ENCODE results near the gene SPRYD4. TPM values are rescaled to one million over a fixed set of nuclear protein-coding genes. Genes with fewer than 3 reads are reported as not detected.

Gene SPRYD4
- total RNA-seq, 1 donor from 2014 or later = 2.1 TPM

DNA sequence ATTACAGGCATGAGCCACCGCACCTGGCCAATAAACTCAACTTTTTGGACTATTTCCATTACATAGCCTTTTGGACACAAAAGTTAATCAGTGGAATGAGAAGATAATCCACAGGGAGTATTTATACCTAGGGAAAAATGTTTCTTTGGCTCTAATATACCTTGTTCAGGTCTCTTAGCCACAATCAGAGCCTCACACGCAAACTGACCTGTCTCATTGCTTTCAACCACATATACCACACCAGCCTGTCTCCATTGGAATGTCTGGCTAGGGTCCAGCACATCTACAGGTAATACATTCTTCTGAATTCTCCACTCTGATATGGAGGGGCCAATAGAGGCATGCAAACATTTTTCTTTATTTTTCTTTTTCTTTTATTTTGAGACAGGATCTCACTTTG, 49.5 kb downstream of the SPRYD4 start:
- Histone ChIP-seq H3K9ac (ENCODE audit: low read depth in 1 of 3, low read length in 3 of 3) (no peak overlapping the region), H3K4me1 (ENCODE audit: control insufficient read depth in 3 of 3, insufficient read depth in 3 of 3, low read length in 3 of 3) (peaks cover 3 to 7% (median 4%) of the 10 kb centered on the region in 3 donors)

DNA sequence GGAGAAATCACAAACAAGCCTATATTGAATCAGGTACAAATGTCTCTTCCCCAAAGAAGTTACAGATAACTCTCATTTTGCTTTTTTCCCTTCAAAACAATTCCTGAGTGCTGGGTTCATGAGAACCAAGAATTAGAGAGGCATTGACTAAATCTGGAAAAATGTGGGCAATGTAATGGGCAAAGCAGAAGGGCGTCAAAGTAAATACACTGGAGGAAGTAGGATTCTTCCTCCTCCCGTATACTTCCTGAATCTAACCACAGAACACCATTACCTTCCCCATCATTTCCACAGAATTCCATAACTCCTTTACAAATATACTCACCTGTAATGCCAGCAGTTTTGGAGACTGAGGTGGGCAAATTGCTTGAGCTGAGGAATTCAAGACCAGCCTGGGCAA, 50.2 kb downstream of the SPRYD4 start:
- no peak overlapping the region for H3K4me3 ChIP-seq (ENCODE audit: low read length in 3 of 3)
- no peaks in the 10 kb centered on the region for H3K36me3 ChIP-seq (ENCODE audit: control insufficient read depth in 3 of 3, insufficient read depth in 3 of 3, low read length in 3 of 3)
- no peaks in the 10 kb centered on the region for H3K9me3 ChIP-seq (ENCODE audit: control insufficient read depth in 3 of 3, low read length in 3 of 3)
- no peak overlapping the region for H3K9ac ChIP-seq (ENCODE audit: low read depth in 1 of 3, low read length in 3 of 3)
- peaks cover 3 to 10% (median 5%) of the 10 kb centered on the region in 3 donors for H3K4me1 ChIP-seq (ENCODE audit: control insufficient read depth in 3 of 3, insufficient read depth in 3 of 3, low read length in 3 of 3)
- H3K27ac ChIP-seq (ENCODE audit: low read depth, low read length) = no peak overlapping the region
- no peaks in the 10 kb centered on the region for H3K27me3 ChIP-seq (ENCODE audit: control insufficient read depth in 3 of 3, insufficient read depth in 3 of 3, low read length in 3 of 3)

More for the DNA sequence above, 49.5 kb downstream of the SPRYD4 start:
- Histone ChIP-seq H3K9me3 (ENCODE audit: control insufficient read depth in 3 of 3, low read length in 3 of 3) (no peaks in the 10 kb centered on the region), H3K4me3 (ENCODE audit: low read length in 3 of 3) (no peak overlapping the region), H3K27me3 (ENCODE audit: control insufficient read depth in 3 of 3, insufficient read depth in 3 of 3, low read length in 3 of 3) (no peaks in the 10 kb centered on the region), H3K27ac (ENCODE audit: low read depth, low read length) (no peak overlapping the region), H3K36me3 (ENCODE audit: control insufficient read depth in 3 of 3, insufficient read depth in 3 of 3, low read length in 3 of 3) (no peaks in the 10 kb centered on the region)

DNA sequence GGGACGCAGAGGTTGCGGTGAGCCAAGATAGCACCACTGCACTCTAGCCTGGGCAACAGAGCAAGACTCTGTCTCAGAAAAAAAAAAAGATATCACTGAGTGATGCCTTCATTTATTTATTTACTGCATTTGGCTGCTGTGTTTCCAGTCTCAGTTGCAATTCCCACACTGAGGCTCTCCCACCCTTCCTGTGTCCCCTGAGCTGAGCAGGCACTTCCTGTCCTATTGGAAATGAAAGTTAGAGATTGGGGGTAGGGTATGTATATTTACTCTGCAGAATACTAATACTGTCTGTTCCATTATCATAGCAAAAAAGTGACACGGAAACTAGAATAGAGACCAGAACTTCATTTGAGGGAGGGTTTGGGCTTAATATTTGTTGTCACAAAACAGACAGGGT, 51.7 kb downstream of the SPRYD4 start:
- H3K4me3 ChIP-seq (ENCODE audit: low read length in 3 of 3) = peak overlapping the region in 1 of 3 donors; percentile 76
- no peaks in the 10 kb centered on the region for H3K27me3 ChIP-seq (ENCODE audit: control insufficient read depth in 3 of 3, insufficient read depth in 3 of 3, low read length in 3 of 3)
- peak overlapping the region in 2 of 3 donors; percentile 36 to 68 for H3K9ac ChIP-seq (ENCODE audit: low read depth in 1 of 3, low read length in 3 of 3)
- H3K9me3 ChIP-seq (ENCODE audit: control insufficient read depth in 3 of 3, low read length in 3 of 3) = no peaks in the 10 kb centered on the region
- peak overlapping the region; percentile 72 for H3K27ac ChIP-seq (ENCODE audit: low read depth, low read length)
- no peaks in the 10 kb centered on the region for H3K36me3 ChIP-seq (ENCODE audit: control insufficient read depth in 3 of 3, insufficient read depth in 3 of 3, low read length in 3 of 3)
- peaks cover 3 to 14% (median 3%) of the 10 kb centered on the region in 3 donors for H3K4me1 ChIP-seq (ENCODE audit: control insufficient read depth in 3 of 3, insufficient read depth in 3 of 3, low read length in 3 of 3)

DNA sequence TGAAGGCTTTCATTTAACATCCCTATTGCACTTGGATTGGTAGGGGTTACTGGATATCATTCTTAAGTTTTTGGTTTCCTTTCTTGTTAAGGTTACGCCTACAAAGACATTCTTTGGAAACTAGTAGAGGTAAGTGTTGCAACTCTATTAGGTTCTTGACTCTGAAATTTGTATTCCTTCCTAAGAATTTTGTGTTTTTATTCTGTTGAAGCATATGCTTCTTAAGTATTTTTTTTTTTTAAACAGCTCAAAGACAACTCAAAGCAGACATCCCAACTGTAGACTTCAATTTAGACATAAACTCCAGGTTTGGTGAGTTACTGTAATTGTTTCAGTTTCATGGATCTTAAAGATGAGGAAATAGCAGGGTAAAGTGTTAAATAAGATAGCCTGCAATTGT, 52.1 kb downstream of the SPRYD4 start:
- peaks cover 3 to 14% (median 3%) of the 10 kb centered on the region in 3 donors for H3K4me1 ChIP-seq (ENCODE audit: control insufficient read depth in 3 of 3, insufficient read depth in 3 of 3, low read length in 3 of 3)
- peak overlapping the region; percentile 72 for H3K27ac ChIP-seq (ENCODE audit: low read depth, low read length)
- peak overlapping the region in 2 of 3 donors; percentile 74 to 76 for H3K4me3 ChIP-seq (ENCODE audit: low read length in 3 of 3)
- H3K9ac ChIP-seq (ENCODE audit: low read depth in 1 of 3, low read length in 3 of 3) = peak overlapping the region in 2 of 3 donors; percentile 36 to 68
- no peaks in the 10 kb centered on the region for H3K9me3 ChIP-seq (ENCODE audit: control insufficient read depth in 3 of 3, low read length in 3 of 3)
- H3K36me3 ChIP-seq (ENCODE audit: control insufficient read depth in 3 of 3, insufficient read depth in 3 of 3, low read length in 3 of 3) = no peaks in the 10 kb centered on the region
- H3K27me3 ChIP-seq (ENCODE audit: control insufficient read depth in 3 of 3, insufficient read depth in 3 of 3, low read length in 3 of 3) = no peaks in the 10 kb centered on the region

DNA sequence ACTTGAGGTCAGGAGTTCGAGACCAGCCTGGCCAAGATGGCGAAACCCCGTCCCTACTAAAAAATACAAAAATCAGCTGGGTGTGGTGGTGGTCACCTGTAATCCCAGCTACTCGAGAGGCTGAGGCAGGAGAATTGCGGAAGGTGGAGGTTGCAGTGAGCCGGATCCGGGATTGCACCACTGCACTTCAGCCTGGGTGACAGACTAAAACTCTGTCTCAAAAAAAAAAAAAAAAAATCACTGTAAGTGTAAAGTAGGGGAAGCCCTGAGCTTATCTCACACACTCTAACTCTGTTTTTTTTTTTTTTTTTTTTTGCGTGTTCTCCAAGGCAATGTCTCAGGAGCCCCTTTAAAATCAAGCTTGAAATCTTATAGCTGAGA, 52.8 kb downstream of the SPRYD4 start:
- Histone ChIP-seq H3K27me3 (ENCODE audit: control insufficient read depth in 3 of 3, insufficient read depth in 3 of 3, low read length in 3 of 3) (no peaks in the 10 kb centered on the region), H3K27ac (ENCODE audit: low read depth, low read length) (peak overlapping the region; percentile 72), H3K4me3 (ENCODE audit: low read length in 3 of 3) (peak overlapping the region; percentile 61 to 76 (median 74)), H3K9me3 (ENCODE audit: control insufficient read depth in 3 of 3, low read length in 3 of 3) (no peaks in the 10 kb centered on the region), H3K36me3 (ENCODE audit: control insufficient read depth in 3 of 3, insufficient read depth in 3 of 3, low read length in 3 of 3) (no peaks in the 10 kb centered on the region), H3K9ac (ENCODE audit: low read depth in 1 of 3, low read length in 3 of 3) (peak overlapping the region; percentile 77 to 83 (median 79)), H3K4me1 (ENCODE audit: control insufficient read depth in 3 of 3, insufficient read depth in 3 of 3, low read length in 3 of 3) (peaks cover 3 to 14% (median 3%) of the 10 kb centered on the region in 3 donors)

DNA sequence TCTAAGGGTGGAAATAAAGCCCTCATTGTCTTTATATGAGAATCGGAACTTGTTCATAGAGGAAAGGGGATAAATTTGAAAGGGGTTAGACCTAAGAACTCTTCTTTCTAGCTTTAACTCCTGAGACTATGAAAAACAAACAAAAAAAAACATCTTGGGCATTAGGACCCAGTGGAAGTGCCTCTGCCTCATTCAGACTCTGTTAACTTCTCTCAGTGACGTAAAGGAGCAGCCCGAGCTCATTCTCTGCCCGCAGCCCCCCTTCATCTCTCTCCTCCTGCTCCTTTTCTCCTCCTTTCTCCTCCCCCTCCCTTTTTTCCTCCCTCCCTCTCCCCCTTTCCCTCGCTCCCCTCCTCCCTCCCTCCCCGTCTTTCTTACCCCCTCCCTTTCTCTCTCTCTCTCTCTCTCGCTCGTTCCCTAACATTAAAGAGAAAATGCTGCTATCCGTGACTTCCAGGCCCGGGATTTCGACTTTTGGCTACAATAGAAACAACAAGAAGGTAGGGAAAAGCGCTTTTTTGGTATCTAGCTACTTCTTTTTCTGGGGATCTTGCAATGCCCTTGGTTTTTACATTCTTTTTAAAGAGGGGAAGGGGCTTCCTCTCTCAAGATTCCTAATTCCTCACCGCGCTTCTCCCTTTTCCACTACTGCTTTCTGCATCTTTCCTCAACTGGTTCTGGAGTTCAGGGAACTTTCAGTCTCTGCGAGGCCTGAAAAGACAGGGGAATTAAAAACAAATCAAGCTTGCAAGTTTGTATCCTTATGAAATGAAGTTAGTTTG, 53.4 kb downstream of the SPRYD4 start, which contains the start of gene RBMS2:
TSS of gene RBMS2 (plus strand) at position 231 of the 782 bp plus-strand sequence. CDS start at position 435, 204 bp downstream.
- Histone ChIP-seq H3K36me3 (ENCODE audit: control insufficient read depth in 3 of 3, insufficient read depth in 3 of 3, low read length in 3 of 3) (no peaks in the 10 kb centered on the region), H3K27me3 (ENCODE audit: control insufficient read depth in 3 of 3, insufficient read depth in 3 of 3, low read length in 3 of 3) (no peaks in the 10 kb centered on the region), H3K9ac (ENCODE audit: low read depth in 1 of 3, low read length in 3 of 3) (peak within 1 kb of the TSS; percentile 77 to 83 (median 79)), H3K4me3 (ENCODE audit: low read length in 3 of 3) (peak within 1 kb of the TSS; percentile 61 to 85 (median 74)), H3K4me1 (ENCODE audit: control insufficient read depth in 3 of 3, insufficient read depth in 3 of 3, low read length in 3 of 3) (peaks cover 3 to 14% (median 3%) of the 10 kb centered on the region in 3 donors), H3K27ac (ENCODE audit: low read depth, low read length) (peak within 1 kb of the TSS; percentile 72), H3K9me3 (ENCODE audit: control insufficient read depth in 3 of 3, low read length in 3 of 3) (no peaks in the 10 kb centered on the region)

DNA sequence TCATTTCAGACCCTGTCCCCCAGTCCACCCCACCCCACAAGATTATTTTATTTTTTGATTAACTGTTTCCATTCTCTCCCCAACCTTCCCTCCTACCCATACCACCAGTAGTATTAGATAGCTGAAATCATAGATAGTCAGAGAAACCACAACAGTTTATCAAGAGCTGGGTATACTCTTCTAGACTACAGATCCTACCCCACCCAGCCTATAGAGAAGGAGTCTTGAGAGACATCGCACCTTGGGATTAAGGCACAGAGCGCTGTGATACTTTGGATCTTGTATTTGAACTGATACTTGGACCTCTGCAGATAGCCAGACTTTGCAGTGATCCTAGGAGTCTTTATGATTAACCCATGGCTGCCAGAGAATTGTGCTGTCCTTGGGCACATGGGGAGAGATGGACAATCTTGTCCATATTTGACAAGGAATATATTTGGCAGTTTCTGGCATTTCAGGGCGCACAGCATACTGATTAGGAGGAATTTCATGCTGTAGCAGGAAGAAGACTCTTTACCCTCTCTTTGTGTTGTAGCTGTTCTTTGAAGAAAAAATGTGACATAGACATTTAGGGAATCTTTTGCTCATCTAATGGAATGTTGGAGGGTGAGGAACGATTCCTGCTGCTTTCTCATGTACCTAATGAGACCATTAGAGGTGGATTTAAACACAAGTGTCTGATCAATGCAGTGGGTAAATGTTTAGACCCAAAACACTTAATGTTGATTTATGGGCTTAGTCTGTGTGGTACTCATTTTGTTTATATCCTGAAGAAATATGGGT, 54.2 kb downstream of the SPRYD4 start:
- Histone ChIP-seq H3K9ac (ENCODE audit: low read depth in 1 of 3, low read length in 3 of 3) (peak overlapping the region; percentile 75 to 83 (median 77)), H3K4me3 (ENCODE audit: low read length in 3 of 3) (peak overlapping the region; percentile 61 to 85 (median 74)), H3K9me3 (ENCODE audit: control insufficient read depth in 3 of 3, low read length in 3 of 3) (no peaks in the 10 kb centered on the region), H3K27ac (ENCODE audit: low read depth, low read length) (peak overlapping the region; percentile 72), H3K27me3 (ENCODE audit: control insufficient read depth in 3 of 3, insufficient read depth in 3 of 3, low read length in 3 of 3) (no peaks in the 10 kb centered on the region), H3K36me3 (ENCODE audit: control insufficient read depth in 3 of 3, insufficient read depth in 3 of 3, low read length in 3 of 3) (no peaks in the 10 kb centered on the region), H3K4me1 (ENCODE audit: control insufficient read depth in 3 of 3, insufficient read depth in 3 of 3, low read length in 3 of 3) (peaks cover 3 to 14% (median 3%) of the 10 kb centered on the region in 3 donors)

DNA sequence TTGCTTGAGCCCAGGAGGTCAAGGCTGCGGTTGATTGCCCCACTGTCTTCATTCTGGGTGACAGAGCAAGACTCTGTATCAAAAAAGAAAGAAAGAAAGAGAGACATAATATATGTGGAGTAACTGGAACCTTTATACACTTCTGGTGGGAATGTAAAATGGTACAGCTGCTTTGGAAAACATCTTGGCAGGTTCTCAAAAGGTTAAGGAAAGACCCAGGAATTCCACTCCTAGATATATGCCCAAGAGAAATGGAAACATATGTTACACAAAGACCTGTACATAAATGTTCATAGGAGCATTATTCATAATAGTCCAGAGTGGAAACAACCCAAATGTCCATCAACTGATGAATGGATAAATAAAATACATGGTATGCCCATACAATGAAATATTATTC, 60.5 kb downstream of the SPRYD4 start:
- H3K4me1 ChIP-seq (ENCODE audit: control insufficient read depth in 3 of 3, insufficient read depth in 3 of 3, low read length in 3 of 3) = peaks cover 0 to 3% (median 0%) of the 10 kb centered on the region in 3 donors

More for the DNA sequence above, 60.5 kb downstream of the SPRYD4 start:
- Histone ChIP-seq H3K27ac (ENCODE audit: low read depth, low read length) (no peak overlapping the region), H3K9ac (ENCODE audit: low read depth in 1 of 3, low read length in 3 of 3) (no peak overlapping the region), H3K27me3 (ENCODE audit: control insufficient read depth in 3 of 3, insufficient read depth in 3 of 3, low read length in 3 of 3) (no peaks in the 10 kb centered on the region), H3K36me3 (ENCODE audit: control insufficient read depth in 3 of 3, insufficient read depth in 3 of 3, low read length in 3 of 3) (no peaks in the 10 kb centered on the region), H3K9me3 (ENCODE audit: control insufficient read depth in 3 of 3, low read length in 3 of 3) (no peaks in the 10 kb centered on the region), H3K4me3 (ENCODE audit: low read length in 3 of 3) (no peak overlapping the region)

Measured in skeletal muscle tissue (tissue), 4 donors.